DOHH2 (cell line): ENCODE results near the gene TMEM63C.
"Not testable (repeated sequence)": the region's sequence is repeated elsewhere in the genome, so short reads cannot be mapped to it uniquely, and the experiment has no call there.

Source experiments
- H3F3A ChIP-seq: fragments of 200-600 bp; sonication (generic), shearing (Covaris generic); 2 replicates; pipeline ENCODE4 v1.6.0; 2016; ENCODE audit warnings: antibody characterized with exemption, mild to moderate bottlenecking; ENCODE audit not compliant: control insufficient read depth, insufficient read depth
- H3K27ac ChIP-seq: fragments of 200-600 bp; sonication (generic); 2 replicates; pipeline ENCODE4 v1.5.1; 2014; ENCODE audit warnings: low read depth, mild to moderate bottlenecking, low read length, moderate library complexity
- H3K27me3 ChIP-seq: fragments of 200-600 bp; sonication (generic); 2 replicates; pipeline ENCODE4 v1.6.1; 2014; ENCODE audit warnings: mild to moderate bottlenecking, low read length, mixed read lengths; ENCODE audit not compliant: control insufficient read depth
- H3K36me3 ChIP-seq: fragments of 200-600 bp; sonication (generic); 2 replicates; pipeline ENCODE4 v1.6.1; 2014; ENCODE audit warnings: mild to moderate bottlenecking, low read length, moderate library complexity, mixed read lengths; ENCODE audit not compliant: control insufficient read depth
- H3K4me1 ChIP-seq: fragments of 200-600 bp; sonication (generic); 2 replicates; pipeline ENCODE4 v1.6.1; 2014; ENCODE audit warnings: mild to moderate bottlenecking, low read length, mixed read lengths; ENCODE audit not compliant: control insufficient read depth
- H3K4me2 ChIP-seq: fragments of 200-600 bp; sonication (generic); 2 replicates; pipeline ENCODE4 v1.6.0; 2014; ENCODE audit warnings: mild to moderate bottlenecking, low read length, moderate library complexity
- H3K4me3 ChIP-seq: fragments of 200-600 bp; sonication (generic); 2 replicates; pipeline ENCODE4 v1.5.1; 2014; ENCODE audit warnings: mild to moderate bottlenecking, low read length, mixed read lengths
- H3K79me2 ChIP-seq: fragments of 200-600 bp; sonication (generic); 2 replicates; pipeline ENCODE4 v1.6.1; 2014; ENCODE audit warnings: mild to moderate bottlenecking, low read length, mixed read lengths; ENCODE audit not compliant: control insufficient read depth
- H3K9me2 ChIP-seq: fragments of 200-600 bp; sonication (generic); replicated peaks from 2 replicates; pipeline ENCODE4 v1.6.1; 2014; ENCODE audit warnings: mild to moderate bottlenecking, low read length, mixed read lengths; ENCODE audit not compliant: control insufficient read depth
- H3K9me3 ChIP-seq: fragments of 200-600 bp; sonication (generic); 2 replicates; pipeline ENCODE4 v1.6.1; 2014; ENCODE audit warnings: antibody characterized with exemption, low read length, mixed read lengths; ENCODE audit not compliant: control insufficient read depth, insufficient read depth
- H4K20me1 ChIP-seq: fragments of 200-600 bp; sonication (generic); 2 replicates; pipeline ENCODE4 v1.6.0; 2014; ENCODE audit warnings: low read depth, mild to moderate bottlenecking, antibody characterized with exemption, low read length, moderate library complexity; ENCODE audit not compliant: control insufficient read depth, insufficient read depth
- CTCF ChIP-seq: fragments of 200-600 bp; sonication (generic); IDR thresholded peaks from one replicate; pipeline ENCODE4 v1.5.1; 2014; ENCODE audit warnings: antibody characterized with exemption, mild to moderate bottlenecking, low read depth, low read length; ENCODE audit not compliant: poor library complexity, severe bottlenecking
- EZH2phosphoT487 ChIP-seq: fragments of 200-600 bp; sonication (generic); IDR thresholded peaks from 2 replicates; pipeline ENCODE4 v1.6.1; 2017; ENCODE audit warnings: borderline replicate concordance, mild to moderate bottlenecking, antibody characterized with exemption, low read length, moderate library complexity, mixed read lengths

The TMEM63C gene

GRCh38 chr14:77276959-77277358, 95.4 kb downstream of the TMEM63C start:
- Histone ChIP-seq H3K27ac (no peak overlapping the region), H3K27me3 (no peaks in the 10 kb centered on the region), H3F3A (no peaks in the 10 kb centered on the region), H3K4me3 (no peak overlapping the region), H4K20me1 (no peaks in the 10 kb centered on the region), H3K9me2 (no peaks in the 10 kb centered on the region), H3K4me1 (peaks cover 14% of the 10 kb centered on the region), H3K9me3 (no peaks in the 10 kb centered on the region), H3K36me3 (no peaks in the 10 kb centered on the region), H3K79me2 (no peaks in the 10 kb centered on the region), H3K4me2 (no peak overlapping the region)
- no peak for TF ChIP-seq CTCF

- H3K9me3 ChIP-seq, result no peaks in the 10 kb centered on the region
- peaks cover 4% of the 10 kb centered on the region for H3K4me1 ChIP-seq
- no peaks in the 10 kb centered on the region for H4K20me1 ChIP-seq
- H3K4me2 ChIP-seq, result no peak overlapping the region
- peak; percentile 13 for TF ChIP-seq CTCF
- no peak for TF ChIP-seq EZH2phosphoT487
- no peaks in the 10 kb centered on the region for H3K9me2 ChIP-seq
- H3K4me3 ChIP-seq, result no peak overlapping the region
- H3K36me3 ChIP-seq, result peaks cover 7% of the 10 kb centered on the region
- H3K79me2 ChIP-seq, result no peaks in the 10 kb centered on the region
- H3K27ac ChIP-seq, result no peak overlapping the region
- H3K27me3 ChIP-seq, result no peaks in the 10 kb centered on the region
- no peaks in the 10 kb centered on the region for H3F3A ChIP-seq
Observed at GRCh38 chr14:77278461-77279230, 97.0 kb downstream of the TMEM63C start.

DNA sequence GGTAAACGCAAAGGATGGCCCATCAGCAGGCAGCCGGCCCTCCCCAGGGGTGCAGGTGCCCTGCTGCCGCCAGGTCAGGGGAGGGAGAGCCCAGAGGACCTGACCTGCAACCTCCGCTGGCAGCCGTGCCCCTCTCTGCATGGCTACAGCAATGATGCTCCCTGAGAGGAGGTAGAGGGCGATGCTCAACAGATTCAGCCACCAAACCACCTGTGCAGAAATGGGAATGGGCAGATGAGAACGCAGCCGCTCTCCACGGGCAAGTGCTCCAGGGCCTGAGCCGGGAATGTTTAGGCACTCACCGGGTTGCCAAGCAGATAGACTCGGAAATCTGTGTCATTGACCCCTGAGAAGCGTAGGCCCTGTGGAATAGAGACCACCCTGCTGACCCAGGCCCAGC, 98.1 kb downstream of the TMEM63C start:
- H3K9me3 ChIP-seq, result no peaks in the 10 kb centered on the region
- no peaks in the 10 kb centered on the region for H3K27me3 ChIP-seq
- no peaks in the 10 kb centered on the region for H3K79me2 ChIP-seq
- no peaks in the 10 kb centered on the region for H3F3A ChIP-seq
- no peak overlapping the region for H3K27ac ChIP-seq
- no peaks in the 10 kb centered on the region for H3K4me1 ChIP-seq
- H3K9me2 ChIP-seq, result no peaks in the 10 kb centered on the region
- no peak for TF ChIP-seq CTCF
- TF ChIP-seq EZH2phosphoT487, result no peak
- no peaks in the 10 kb centered on the region for H4K20me1 ChIP-seq
- no peak overlapping the region for H3K4me3 ChIP-seq
- no peak overlapping the region for H3K4me2 ChIP-seq
- H3K36me3 ChIP-seq, result peaks cover 8% of the 10 kb centered on the region

- not testable (repeated sequence) for H3K4me2 ChIP-seq, H3K4me3 ChIP-seq, H3K4me1 ChIP-seq, H3K9me2 ChIP-seq, H3K27me3 ChIP-seq, H3F3A ChIP-seq, H4K20me1 ChIP-seq, H3K36me3 ChIP-seq, H3K27ac ChIP-seq, H3K9me3 ChIP-seq, H3K79me2 ChIP-seq
Observed at GRCh38 chr14:77280921-77281320, 99.3 kb downstream of the TMEM63C start.
